HEK293 (cell line): Measurements from ENCODE around the gene ATP8B4.

Experiments
- CTCF ChIA-PET: fragments of 350-600 bp; formaldehyde crosslinking; extraction: SDS; loops from one replicate; lab custom pipeline; 2021; ENCODE audit warnings: antibody characterized with exemption; lab: Yijun Ruan, JAX
- POLR2A ChIA-PET: fragments of 300-600 bp; formaldehyde crosslinking; extraction: SDS; loops from one replicate; lab custom pipeline; 2020; ENCODE audit warnings: antibody characterized with exemption, inconsistent platforms; lab: Yijun Ruan, JAX
- H3K27ac ChIP-seq: fragments of 200-500 bp; sonication (Bioruptor generic); 2 replicates; pipeline ENCODE4 v1.5.1; 2014; ENCODE audit warnings: low read depth, low read length, control low read depth, inconsistent platforms; ENCODE audit errors: extremely low read depth
- H3K36me3 ChIP-seq, 2 experiments: fragments of 200-500 bp in 1 of 2; sonication (Bioruptor generic) in 1 of 2; 1 replicate in 1 of 2; 2 replicates in 1 of 2; pipeline ENCODE4 v1.5.1; 2014 to 2017; ENCODE audit warnings: inconsistent platforms in 2 of 2, low read length in 2 of 2; ENCODE audit not compliant: control insufficient read depth in 2 of 2, insufficient read depth in 1 of 2
- H3K4me1 ChIP-seq: fragments of 200-500 bp; sonication (Bioruptor generic); 2 replicates; pipeline ENCODE4 v1.5.1; 2014; ENCODE audit warnings: mild to moderate bottlenecking, low read length, inconsistent platforms; ENCODE audit not compliant: control insufficient read depth, insufficient read depth
- H3K4me3 ChIP-seq: 2 replicates; pipeline ENCODE4 v1.5.1; 2011; ENCODE audit warnings: low read depth, mild to moderate bottlenecking, control low read depth, low read length, moderate library complexity
- H3K9me3 ChIP-seq: fragments of 200-500 bp; sonication (Bioruptor generic); 2 replicates; pipeline ENCODE4 v1.5.1; 2014; ENCODE audit warnings: low read depth, low read length, inconsistent platforms; ENCODE audit not compliant: control insufficient read depth, insufficient read depth
- CTCF ChIP-seq: fragments of 450-650 bp; formaldehyde crosslinking; IDR thresholded peaks from 2 replicates; pipeline ENCODE4 v1.5.1; 2016; ENCODE audit warnings: missing biosample characterization, missing genetic modification characterization
- GLIS2 ChIP-seq: fragments of 450-650 bp; formaldehyde crosslinking; IDR thresholded peaks from 2 replicates; pipeline ENCODE4 v1.5.1; 2016; ENCODE audit warnings: missing biosample characterization, missing genetic modification characterization
- KLF7 ChIP-seq: fragments of 450-650 bp; formaldehyde crosslinking; IDR thresholded peaks from 2 replicates; pipeline ENCODE4 v1.5.1; 2016; ENCODE audit warnings: missing biosample characterization, missing genetic modification characterization, borderline replicate concordance
- PRDM4 ChIP-seq: fragments of 450-650 bp; formaldehyde crosslinking; IDR thresholded peaks from 2 replicates; pipeline ENCODE4 v1.5.1; 2017; ENCODE audit warnings: missing biosample characterization, missing genetic modification characterization
- SCRT2 ChIP-seq: fragments of 450-650 bp; formaldehyde crosslinking; IDR thresholded peaks from 2 replicates; pipeline ENCODE4 v1.5.1; 2016; ENCODE audit warnings: missing biosample characterization, missing genetic modification characterization
- ZBTB1 ChIP-seq: fragments of 450-650 bp; formaldehyde crosslinking; IDR thresholded peaks from 2 replicates; pipeline ENCODE4 v1.5.1; 2016; ENCODE audit warnings: missing biosample characterization, missing genetic modification characterization
- ZEB2 ChIP-seq: fragments of 450-650 bp; formaldehyde crosslinking; IDR thresholded peaks from 2 replicates; pipeline ENCODE4 v1.5.1; 2016; ENCODE audit warnings: missing biosample characterization, missing genetic modification characterization
- ZNF2 ChIP-seq: fragments of 450-650 bp; formaldehyde crosslinking; IDR thresholded peaks from 2 replicates; pipeline ENCODE4 v1.5.1; 2016; ENCODE audit warnings: missing biosample characterization, missing genetic modification characterization
- ZNF202 ChIP-seq: fragments of 450-650 bp; formaldehyde crosslinking; IDR thresholded peaks from 2 replicates; pipeline ENCODE4 v1.5.1; 2016; ENCODE audit warnings: missing biosample characterization, missing genetic modification characterization, borderline replicate concordance
- ZNF211 ChIP-seq: fragments of 450-650 bp; formaldehyde crosslinking; IDR thresholded peaks from 2 replicates; pipeline ENCODE4 v1.5.1; 2016; ENCODE audit warnings: low read depth, missing biosample characterization, missing genetic modification characterization
- ZNF214 ChIP-seq: fragments of 450-650 bp; formaldehyde crosslinking; IDR thresholded peaks from 2 replicates; pipeline ENCODE4 v1.5.1; 2017; ENCODE audit warnings: missing biosample characterization, mild to moderate bottlenecking, missing genetic modification characterization, borderline replicate concordance
- ZNF239 ChIP-seq: fragments of 450-650 bp; formaldehyde crosslinking; IDR thresholded peaks from 2 replicates; pipeline ENCODE4 v1.5.1; 2016; ENCODE audit warnings: missing biosample characterization, missing genetic modification characterization
- ZNF324 ChIP-seq: fragments of 450-650 bp; formaldehyde crosslinking; IDR thresholded peaks from 2 replicates; pipeline ENCODE4 v1.5.1; 2016; ENCODE audit warnings: missing biosample characterization, missing genetic modification characterization
- ZNF37A ChIP-seq: fragments of 450-650 bp; IDR thresholded peaks from 2 replicates; pipeline ENCODE4 v1.5.1; 2018; ENCODE audit warnings: missing biosample characterization, missing genetic modification characterization
- ZNF394 ChIP-seq: fragments of 450-650 bp; formaldehyde crosslinking; IDR thresholded peaks from 2 replicates; pipeline ENCODE4 v1.5.1; 2016; ENCODE audit warnings: missing biosample characterization, missing genetic modification characterization, mild to moderate bottlenecking, moderate library complexity, borderline replicate concordance
- ZNF433 ChIP-seq: fragments of 450-650 bp; formaldehyde crosslinking; IDR thresholded peaks from 2 replicates; pipeline ENCODE4 v1.5.1; 2016; ENCODE audit warnings: missing biosample characterization, missing genetic modification characterization, low read depth
- ZNF776 ChIP-seq: fragments of 450-650 bp; formaldehyde crosslinking; IDR thresholded peaks from 2 replicates; pipeline ENCODE4 v1.5.0; 2017; ENCODE audit warnings: missing biosample characterization, missing genetic modification characterization, borderline replicate concordance
- ZSCAN30 ChIP-seq: fragments of 450-650 bp; IDR thresholded peaks from 2 replicates; pipeline ENCODE4 v1.5.1; 2018; ENCODE audit warnings: missing biosample characterization, mild to moderate bottlenecking, missing genetic modification characterization, moderate library complexity
- TF ChIP-seq, protein P1 (sequence below): fragments of 450-650 bp; formaldehyde crosslinking; IDR thresholded peaks from 2 replicates; pipeline ENCODE4 v1.5.1; 2016; ENCODE audit warnings: missing biosample characterization, missing genetic modification characterization

ATP8B4 gene

GRCh38 chr15:49926740-49927139 lies 192.3 kb downstream of the ATP8B4 start:
- H3K4me1 ChIP-seq = no peaks in the 10 kb centered on the region
- H3K36me3 ChIP-seq = no peaks in the 10 kb centered on the region
- H3K9me3 ChIP-seq = no peaks in the 10 kb centered on the region
- CTCF ChIA-PET = no interaction called here
- TF ChIP-seq ZNF776 (tag by site-specific recombination) = no peak
- TF ChIP-seq ZNF324 = no peak
- TF ChIP-seq ZNF239 = no peak
- no peak for TF ChIP-seq ZNF214 (tag by site-specific recombination)
- no peak for TF ChIP-seq ZNF2
- TF ChIP-seq ZNF202 (tag by site-specific recombination) = no peak
- no peak for TF ChIP-seq CTCF (tag by site-specific recombination)
- no peak for TF ChIP-seq SCRT2 (tag by site-specific recombination)
- TF ChIP-seq ZNF394 (tag by site-specific recombination) = no peak
- TF ChIP-seq ZNF37A (tag by site-specific recombination) = no peak
- TF ChIP-seq, protein P1, sequence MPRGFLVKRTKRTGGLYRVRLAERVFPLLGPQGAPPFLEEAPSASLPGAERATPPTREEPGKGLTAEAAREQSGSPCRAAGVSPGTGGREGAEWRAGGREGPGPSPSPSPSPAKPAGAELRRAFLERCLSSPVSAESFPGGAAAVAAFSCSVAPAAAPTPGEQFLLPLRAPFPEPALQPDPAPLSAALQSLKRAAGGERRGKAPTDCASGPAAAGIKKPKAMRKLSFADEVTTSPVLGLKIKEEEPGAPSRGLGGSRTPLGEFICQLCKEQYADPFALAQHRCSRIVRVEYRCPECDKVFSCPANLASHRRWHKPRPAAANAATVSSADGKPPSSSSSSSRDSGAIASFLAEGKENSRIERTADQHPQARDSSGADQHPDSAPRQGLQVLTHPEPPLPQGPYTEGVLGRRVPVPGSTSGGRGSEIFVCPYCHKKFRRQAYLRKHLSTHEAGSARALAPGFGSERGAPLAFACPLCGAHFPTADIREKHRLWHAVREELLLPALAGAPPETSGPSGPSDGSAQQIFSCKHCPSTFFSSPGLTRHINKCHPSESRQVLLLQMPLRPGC = no peak
- TF ChIP-seq KLF7 (tag by site-specific recombination) = no peak
- TF ChIP-seq ZNF211 (tag by site-specific recombination) = no peak
- no peak for TF ChIP-seq ZNF433 (tag by site-specific recombination)
- TF ChIP-seq GLIS2 (tag by site-specific recombination) = no peak
- TF ChIP-seq, all 188 proteins: peak for 0
- Histone ChIP-seq H3K27ac (no peak overlapping the region), H3K4me3 (no peak overlapping the region)
- POLR2A ChIA-PET = no interaction called here

- H3K4me3 ChIP-seq = no peak overlapping the region
- ChIA-PET CTCF (no interaction called here), POLR2A (no interaction called here)
These were observed 195.4 kb downstream of the ATP8B4 start for GRCh38 chr15:49923671-49924070.

More at GRCh38 chr15:49923671-49924070, 195.4 kb downstream of the ATP8B4 start:
- no peak overlapping the region for H3K27ac ChIP-seq
- H3K4me1 ChIP-seq = no peaks in the 10 kb centered on the region
- TF ChIP-seq ZEB2 (tag by site-specific recombination) = no peak
- no peak for TF ChIP-seq ZBTB1 (tag by site-specific recombination)
- TF ChIP-seq ZSCAN30 (tag by site-specific recombination) = no peak
- no peak for TF ChIP-seq PRDM4 (tag by site-specific recombination)
- H3K9me3 ChIP-seq = no peaks in the 10 kb centered on the region
- H3K36me3 ChIP-seq = no peaks in the 10 kb centered on the region
